OCI-LY1 (cell line): ENCODE measurements around the gene PRKCB.

ENCODE experiments used
- CTCF ChIP-seq: fragments of 200-600 bp; sonication (generic), shearing (Covaris generic); IDR thresholded peaks from 2 replicates; pipeline ENCODE4 v1.5.1; 2017; ENCODE audit warnings: mild to moderate bottlenecking, antibody characterized with exemption, low read length, moderate library complexity, mixed read lengths
- EZH2 ChIP-seq: fragments of 200-600 bp; sonication (generic), shearing (Covaris generic); IDR thresholded peaks from 2 replicates; pipeline ENCODE4 v1.8.0; 2017; ENCODE audit warnings: borderline replicate concordance, mixed run types, mild to moderate bottlenecking, antibody characterized with exemption, low read length, moderate library complexity, mixed read lengths

- TF ChIP-seq CTCF (no peak), EZH2 (no peak)
Observed at GRCh38 chr16:24085666-24086065, 249.9 kb downstream of the PRKCB start.
